ENCODE measurements around the gene MXD4.

GRCh38 chr4:2305766-2306501, 44.0 kb upstream of the MXD4 start:
- TF ChIP-seq, protein P1, sequence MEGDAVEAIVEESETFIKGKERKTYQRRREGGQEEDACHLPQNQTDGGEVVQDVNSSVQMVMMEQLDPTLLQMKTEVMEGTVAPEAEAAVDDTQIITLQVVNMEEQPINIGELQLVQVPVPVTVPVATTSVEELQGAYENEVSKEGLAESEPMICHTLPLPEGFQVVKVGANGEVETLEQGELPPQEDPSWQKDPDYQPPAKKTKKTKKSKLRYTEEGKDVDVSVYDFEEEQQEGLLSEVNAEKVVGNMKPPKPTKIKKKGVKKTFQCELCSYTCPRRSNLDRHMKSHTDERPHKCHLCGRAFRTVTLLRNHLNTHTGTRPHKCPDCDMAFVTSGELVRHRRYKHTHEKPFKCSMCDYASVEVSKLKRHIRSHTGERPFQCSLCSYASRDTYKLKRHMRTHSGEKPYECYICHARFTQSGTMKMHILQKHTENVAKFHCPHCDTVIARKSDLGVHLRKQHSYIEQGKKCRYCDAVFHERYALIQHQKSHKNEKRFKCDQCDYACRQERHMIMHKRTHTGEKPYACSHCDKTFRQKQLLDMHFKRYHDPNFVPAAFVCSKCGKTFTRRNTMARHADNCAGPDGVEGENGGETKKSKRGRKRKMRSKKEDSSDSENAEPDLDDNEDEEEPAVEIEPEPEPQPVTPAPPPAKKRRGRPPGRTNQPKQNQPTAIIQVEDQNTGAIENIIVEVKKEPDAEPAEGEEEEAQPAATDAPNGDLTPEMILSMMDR (IDR thresholded peaks at IDR 0.05; ENCODE audit: insufficient read depth, low read depth, low read length): no peak
- no peak for TF ChIP-seq EZH2 (IDR thresholded peaks at IDR 0.05; ENCODE audit: insufficient read depth, low read length)

Measured in astrocyte (in vitro differentiated cells and primary cell).